Fibroblast of the conjunctiva (primary cell): Measurements from ENCODE around the gene TMEM161A.
"Not testable (repeated sequence)": the region's sequence is repeated elsewhere in the genome, so short reads cannot be mapped to it uniquely, and the experiment has no call there.

Experiments
- DNase-seq: peaks from one replicate; pipeline ENCODE4 v3.0.0-alpha.2; 2010; ENCODE audit warnings: low read depth

The TMEM161A gene

DNA sequence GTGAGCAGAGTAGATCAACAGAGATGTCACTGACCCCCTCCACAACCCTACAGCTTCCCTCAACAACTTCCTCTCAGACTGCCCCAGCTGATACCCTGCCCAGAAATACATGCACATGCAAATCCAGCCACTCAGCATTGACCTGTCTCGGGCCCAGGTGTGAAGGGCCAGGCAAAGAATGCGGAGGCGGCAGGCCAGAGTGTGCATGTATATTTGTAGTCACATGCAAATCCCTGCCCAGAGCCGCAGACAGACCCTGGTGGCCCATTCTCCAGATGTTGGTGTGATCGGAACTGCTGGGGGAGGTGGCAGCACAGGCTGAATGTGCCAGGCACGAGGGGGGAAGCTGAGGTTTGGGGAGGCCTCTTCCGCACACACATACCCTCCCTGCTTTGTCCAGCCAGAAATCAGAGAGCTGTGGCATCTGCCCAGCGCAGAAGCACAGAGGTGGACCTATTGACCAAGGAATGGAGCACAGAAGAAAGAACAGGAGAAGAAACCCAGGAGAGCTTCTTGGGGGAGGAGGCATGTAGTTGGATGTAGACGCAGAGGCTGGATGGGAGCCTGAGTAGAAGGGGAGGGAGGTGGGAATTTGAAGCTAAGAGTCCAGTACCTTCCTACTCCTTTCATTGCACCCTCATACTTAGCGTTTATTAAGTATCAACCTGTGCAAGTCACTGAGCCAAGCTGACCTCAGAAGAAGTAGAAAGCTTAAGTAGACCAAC, 17.4 kb upstream of the TMEM161A start:
- no peak for DNase-seq

DNA sequence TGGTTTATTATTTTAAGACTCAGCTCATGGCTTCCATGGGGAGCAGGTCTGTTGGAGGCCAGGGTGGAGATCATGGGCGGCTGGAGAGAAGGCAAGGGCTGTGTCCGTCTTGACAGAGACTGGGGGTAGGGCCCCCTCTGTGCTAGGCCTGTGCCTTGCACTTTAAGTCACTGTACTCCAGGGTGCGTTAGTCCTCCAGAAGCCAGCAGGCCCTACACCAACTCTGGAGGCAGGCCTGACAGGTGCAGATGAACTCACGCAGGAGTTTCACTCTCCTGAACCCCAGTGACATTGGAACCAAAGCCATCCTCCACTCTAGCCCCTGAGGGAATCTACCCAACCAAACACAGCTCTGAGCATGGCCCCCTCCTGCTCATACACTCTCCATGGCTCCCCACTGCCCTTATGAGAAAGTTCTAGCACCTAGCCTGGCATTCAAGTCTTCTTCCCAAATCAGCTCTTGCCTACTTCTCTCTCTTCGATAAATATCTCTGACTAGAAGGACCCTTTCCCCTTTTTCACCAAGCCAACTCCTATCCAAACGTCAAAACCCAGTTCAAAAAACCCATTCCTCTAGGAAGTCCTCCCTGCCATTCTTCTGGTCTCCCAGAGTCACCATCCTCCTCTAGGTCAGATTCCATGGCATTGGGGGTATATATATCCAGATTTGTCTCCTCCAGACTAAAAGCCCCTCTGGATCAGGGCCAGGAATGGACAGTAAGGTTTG, 16.7 kb upstream of the TMEM161A start:
- DNase-seq = no peak

DNA sequence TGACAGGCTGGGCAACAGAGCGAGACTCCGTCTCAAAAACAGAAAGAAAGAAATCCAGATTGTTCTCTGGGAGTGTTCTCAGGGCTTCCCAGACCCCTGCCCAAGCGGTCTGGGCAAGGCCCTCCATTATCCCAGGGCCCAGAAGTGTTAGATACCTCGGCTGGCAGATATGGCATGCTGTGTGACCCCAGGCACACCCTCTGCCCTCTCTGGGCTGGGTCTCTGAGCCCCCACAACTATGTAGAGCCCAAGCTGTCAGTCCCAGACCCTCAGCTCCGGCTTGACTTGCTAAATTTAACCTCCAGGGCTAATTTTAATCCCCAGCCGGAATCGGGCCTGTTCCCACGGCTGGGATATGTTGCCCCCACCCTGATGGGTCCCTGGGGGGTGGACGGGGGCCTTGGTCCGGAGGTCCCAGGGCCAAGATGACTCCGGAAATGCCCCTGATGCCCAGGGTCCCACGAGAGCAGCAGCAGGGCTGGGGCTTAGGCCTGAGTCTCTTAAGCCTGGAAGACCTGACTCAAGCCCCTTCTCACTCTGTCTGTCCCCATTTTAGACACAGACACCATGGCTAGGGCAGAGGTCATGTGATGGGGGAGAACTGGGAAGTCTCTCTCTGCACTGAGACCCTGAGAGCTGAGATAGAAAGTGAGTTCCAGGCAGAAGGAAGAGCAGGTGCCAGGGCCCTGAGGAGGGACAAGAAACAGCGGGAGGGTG, 14.5 kb upstream of the TMEM161A start:
- DNase-seq = no peak

DNA sequence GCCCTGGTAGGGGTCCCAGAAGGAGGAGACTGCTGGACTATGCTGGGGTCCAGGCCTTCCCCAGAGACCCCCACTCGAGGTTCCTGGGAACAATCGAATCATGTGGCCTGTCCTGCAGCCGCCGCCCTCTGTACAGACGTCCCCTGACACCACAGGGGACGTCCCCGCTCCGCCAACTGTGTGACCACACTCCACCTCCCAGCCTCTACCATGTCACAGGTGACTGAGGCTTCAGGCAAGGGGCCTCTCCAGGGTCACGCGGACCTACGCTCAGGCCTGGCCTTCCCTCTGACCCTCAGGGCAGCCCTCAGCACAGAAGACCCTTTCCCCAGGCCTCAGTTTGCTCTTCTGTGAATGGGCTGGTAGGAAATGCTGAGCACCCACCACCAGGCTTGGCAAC, 13.1 kb upstream of the TMEM161A start:
- no peak for DNase-seq

DNA sequence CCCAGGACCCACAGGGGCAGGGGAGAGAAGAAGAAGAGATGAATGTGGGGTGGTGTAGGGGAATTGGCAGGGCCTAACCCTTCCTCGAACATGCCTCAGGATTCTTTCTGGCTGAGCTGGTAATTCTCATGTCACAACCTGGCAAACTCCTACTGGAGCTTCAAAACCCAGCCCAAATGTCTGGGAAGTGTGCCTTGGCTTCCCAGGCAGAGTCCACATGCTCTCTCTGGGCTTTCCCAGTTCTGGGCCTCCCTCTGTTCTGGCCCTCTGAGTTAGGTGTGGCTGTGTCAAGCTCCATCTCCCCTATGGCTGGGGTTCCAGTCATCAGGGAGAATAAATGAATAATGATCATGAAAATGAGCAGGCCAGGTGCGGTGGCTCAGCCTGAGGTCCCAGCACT, 11.2 kb upstream of the TMEM161A start:
- no peak for DNase-seq

GRCh38 chr19:19148504-19148903, 10.2 kb upstream of the TMEM161A start:
- not testable (repeated sequence) for DNase-seq

- DNase-seq = no peak
Measured at GRCh38 chr19:19147344-19147743, 9.1 kb upstream of the TMEM161A start.

DNA sequence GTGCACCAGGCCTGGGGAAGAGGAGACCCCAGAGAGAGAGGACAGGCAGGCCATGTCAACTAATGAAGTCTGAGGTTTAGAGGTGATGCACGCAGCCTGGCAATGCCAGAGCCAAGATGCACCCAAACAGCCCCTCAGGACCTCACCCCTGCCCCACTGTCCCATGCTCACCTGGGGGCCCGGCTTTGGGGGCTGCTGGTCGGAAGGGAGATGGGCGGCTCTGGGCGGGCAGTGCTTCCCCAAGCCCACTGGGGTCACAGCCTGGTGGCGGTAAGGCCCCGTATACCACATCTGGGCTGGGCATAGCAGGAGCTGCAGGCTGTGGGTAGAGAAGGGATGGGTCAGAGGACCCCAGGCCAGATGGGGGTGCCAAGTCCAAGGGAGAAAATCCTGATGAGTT, 8.6 kb upstream of the TMEM161A start:
- no peak for DNase-seq

- peak; percentile 31 for DNase-seq
Measured at GRCh38 chr19:19145684-19146608, 7.7 kb upstream of the TMEM161A start.

GRCh38 chr19:19145281-19145680, 7.0 kb upstream of the TMEM161A start:
- no peak for DNase-seq

- no peak for DNase-seq
Measured at GRCh38 chr19:19142347-19142746, 4.1 kb upstream of the TMEM161A start.

- no peak for DNase-seq
Measured at GRCh38 chr19:19140476-19140875, 2.2 kb upstream of the TMEM161A start.

- no peak for DNase-seq
Measured at GRCh38 chr19:19139876-19140229, 1.6 kb upstream of the TMEM161A start.

GRCh38 chr19:19137556-19138108, 646 bp downstream of the TMEM161A start:
- DNase-seq = no peak

- DNase-seq = not testable (repeated sequence)
Measured at GRCh38 chr19:19135713-19136112, 2.6 kb downstream of the TMEM161A start.

GRCh38 chr19:19134687-19135158, 3.6 kb downstream of the TMEM161A start:
- DNase-seq = no peak

- DNase-seq = no peak
Measured at GRCh38 chr19:19133985-19134384, 4.3 kb downstream of the TMEM161A start.

GRCh38 chr19:19132912-19133311, 5.4 kb downstream of the TMEM161A start:
- no peak for DNase-seq

DNA sequence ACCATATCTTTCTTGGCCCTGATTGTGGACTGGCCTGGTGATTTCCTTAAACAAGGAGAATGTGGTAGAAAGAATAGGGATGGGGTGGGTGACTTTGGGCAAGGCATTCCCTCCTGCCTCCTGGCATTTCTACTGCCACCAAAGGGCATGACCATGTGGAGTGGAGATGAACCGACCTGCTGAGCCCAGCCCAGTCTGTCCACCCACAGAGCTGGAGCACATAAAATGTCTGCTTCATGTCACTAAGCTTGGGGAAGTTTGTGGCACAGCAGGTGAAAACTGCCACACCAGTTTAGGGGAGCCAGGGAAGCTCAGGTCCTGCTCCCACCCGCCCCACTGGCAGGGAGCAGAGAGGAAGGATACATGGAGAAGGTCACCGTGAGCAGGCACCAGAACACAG, 6.3 kb downstream of the TMEM161A start:
- DNase-seq = no peak

GRCh38 chr19:19126102-19126501, 12.2 kb downstream of the TMEM161A start:
- DNase-seq = no peak

GRCh38 chr19:19123386-19123785, 14.9 kb downstream of the TMEM161A start:
- DNase-seq = no peak

DNA sequence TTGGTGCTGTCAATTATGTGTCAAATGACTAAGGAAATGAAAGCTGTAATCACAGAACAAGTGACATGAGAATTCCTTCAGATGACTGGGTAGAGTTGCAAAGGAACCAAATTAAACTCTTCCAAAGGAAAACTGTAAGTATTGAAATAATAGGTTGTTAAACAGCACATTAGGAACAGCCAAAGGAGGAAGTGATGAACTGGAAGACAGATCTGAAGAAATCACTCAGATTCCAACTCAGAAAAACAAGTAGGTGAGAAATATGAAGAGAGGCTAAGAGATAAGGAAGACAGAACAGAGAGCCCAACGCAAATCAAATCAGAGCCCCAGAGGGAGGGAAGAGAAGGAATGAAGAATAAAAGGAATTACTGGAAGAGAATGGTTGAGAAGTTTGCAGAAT, 15.4 kb downstream of the TMEM161A start:
- no peak for DNase-seq
